KBM-7 (cell line): ENCODE measurements around the gene SHPK.
"Not testable (repeated sequence)": the region's sequence is repeated elsewhere in the genome, so short reads cannot be mapped to it uniquely, and the experiment has no call there.

Experiments
- DNase-seq: peaks from one replicate; pipeline ENCODE4 v3.0.0-alpha.2; 2015
- in situ Hi-C: fragments of 300-500 bp; cut with MboI; formaldehyde crosslinking; loops from 2 replicates; pipeline ENCODE4 v1.14.3; 2020; ENCODE audit warnings: low sequenced_read_pairs, low pct_unique_long_range_greater_than_20kb, mixed read lengths

The SHPK gene

DNA sequence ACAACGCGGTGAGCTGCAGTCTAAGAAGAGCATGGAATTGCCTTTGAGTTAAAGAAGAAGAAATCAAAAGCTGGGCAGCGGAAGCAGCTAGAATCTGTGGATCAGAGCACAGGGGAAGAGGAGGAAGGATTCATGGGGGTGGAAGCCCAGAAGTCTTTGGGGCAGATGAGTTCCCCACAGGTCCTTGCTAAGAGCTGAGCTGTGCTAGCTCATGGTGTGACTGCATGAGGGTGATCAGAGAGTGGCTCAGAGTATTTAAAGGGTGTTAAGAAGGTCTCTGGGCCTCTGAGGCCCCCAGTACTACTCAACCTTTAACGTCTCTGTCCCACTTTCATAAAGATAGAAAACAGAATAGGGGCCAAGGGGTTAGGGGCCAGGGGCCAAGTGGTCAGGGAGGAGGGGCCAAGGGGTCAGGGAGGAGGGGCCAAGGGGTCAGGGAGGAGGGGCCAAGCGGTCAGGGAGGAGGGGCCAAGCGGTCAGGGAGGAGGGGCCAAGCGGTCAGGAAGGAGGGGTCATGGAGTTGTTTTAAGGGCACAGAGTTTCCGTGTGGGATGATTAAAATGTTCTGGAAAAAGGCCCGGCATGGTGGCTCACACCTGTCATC lies 66.4 kb downstream of the SHPK start:
- DNase-seq = no peak
- in situ Hi-C loops = no loop called here

DNA sequence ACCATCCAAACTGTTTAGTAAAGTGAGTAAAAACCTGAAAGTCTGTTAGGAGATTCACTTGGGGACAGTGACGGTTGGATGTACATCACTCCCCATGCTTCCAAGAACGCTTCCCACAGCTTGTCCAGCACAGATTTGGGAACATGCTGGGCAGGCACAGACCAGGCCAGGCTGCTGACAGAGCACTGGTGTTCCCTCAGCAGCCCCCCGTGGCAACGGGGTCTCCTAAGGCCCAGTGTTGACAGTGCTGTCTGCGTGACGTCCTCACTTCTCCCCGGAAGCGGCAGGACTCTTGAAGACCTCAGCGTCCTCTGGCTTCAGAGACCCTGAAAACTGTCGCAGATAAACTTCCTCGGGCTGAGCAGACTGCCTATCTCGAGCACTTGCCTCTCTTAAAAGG lies 69.5 kb downstream of the SHPK start:
- no peak for DNase-seq
- in situ Hi-C loops = no loop called here

DNA sequence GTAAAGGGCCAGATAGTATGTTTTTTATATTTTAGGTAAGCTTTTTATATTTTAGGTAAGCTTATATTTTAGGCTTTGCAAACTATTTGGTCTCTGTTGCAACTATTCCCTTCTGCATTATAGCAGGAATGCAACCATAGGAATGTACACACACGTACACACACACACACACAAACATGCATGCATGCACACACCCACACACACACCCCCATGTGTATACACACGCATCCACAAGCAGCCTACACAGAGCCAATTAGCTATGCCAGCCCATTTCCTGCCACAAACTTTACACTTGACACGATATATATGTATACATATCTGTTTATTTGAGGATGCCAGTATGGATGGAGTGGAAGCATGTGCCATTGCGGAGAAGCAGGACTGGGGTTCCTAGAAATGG lies 70.9 kb downstream of the SHPK start:
- no peak for DNase-seq
- in situ Hi-C loops = no loop called here

DNA sequence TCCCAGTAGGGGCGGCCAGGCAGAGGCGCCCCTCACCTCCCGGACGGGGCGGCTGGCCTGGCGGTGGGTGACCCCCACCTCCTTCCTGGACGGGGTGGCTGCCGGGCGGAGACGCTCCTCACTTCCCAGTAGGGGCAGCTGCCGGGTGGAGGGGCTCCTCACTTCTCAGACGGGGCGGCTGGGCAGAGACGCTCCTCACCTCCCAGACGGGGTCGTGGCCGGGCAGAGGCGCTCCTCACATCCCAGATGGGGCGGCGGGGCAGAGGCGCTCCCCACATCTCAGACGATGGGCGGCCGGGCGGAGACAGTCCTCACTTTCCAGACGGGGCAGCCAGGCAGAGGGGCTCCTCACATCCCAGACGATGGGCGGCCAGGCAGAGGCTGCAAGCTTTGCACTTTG lies 71.8 kb downstream of the SHPK start:
- DNase-seq, in situ Hi-C loops: not testable (repeated sequence)

DNA sequence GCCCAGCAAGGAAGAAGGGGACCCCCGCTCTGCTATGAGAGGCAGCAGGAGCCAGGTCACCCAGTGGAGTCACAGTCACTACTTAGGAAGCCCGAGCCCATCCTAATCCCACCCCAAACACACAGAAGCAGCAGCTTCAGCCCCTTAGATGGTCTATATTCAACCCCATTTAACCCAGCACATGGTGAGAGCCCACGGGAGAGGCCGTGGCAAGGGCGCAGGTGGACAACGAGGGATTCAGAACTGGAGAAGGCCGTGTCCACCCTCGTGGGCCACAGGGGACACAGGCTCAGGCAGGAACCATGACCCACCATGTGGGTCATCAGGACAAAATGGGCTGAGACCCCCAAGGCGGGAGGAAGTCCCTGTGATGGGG lies 76.8 kb downstream of the SHPK start:
- in situ Hi-C loops = no loop called here
- DNase-seq = no peak

DNA sequence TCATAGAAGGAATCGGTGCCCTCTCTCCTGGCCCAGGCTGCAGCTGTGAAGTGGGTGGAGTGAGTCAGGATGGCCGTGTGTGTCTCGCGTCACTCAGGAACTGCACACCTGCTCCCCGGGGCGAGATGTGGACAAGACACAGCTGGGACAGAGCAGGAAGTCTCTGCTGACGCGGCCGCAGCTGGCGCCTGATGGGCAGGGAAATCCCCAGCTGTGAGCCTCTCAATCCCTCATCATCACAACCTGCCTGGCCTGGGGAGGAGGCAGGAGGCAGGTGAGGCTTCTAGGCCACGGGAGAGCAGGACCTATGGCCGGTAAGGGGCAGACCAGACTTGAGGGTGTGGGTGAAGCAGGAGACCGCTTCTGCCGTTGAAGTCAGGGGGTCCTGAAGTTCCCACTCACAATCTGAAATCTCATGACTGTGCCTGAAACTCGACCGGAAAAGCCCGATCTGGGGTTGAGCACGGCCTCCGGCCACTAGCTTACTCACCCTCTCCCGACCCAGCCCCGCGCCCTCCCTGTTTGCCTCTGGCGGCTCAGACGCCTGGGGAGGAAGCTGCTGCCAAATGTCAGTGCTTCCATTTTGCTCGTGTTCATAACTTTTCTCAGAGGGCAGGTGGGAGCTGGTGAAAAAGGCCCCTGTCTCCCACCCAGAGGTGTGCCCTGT lies 77.3 kb downstream of the SHPK start:
- in situ Hi-C loops = no loop called here
- no peak for DNase-seq
